DMS53 treated with DMSO at 0.1 percent for 48 hours (cell line): Measurements from ENCODE around the gene MAPK13.
"Not testable (repeated sequence)": the region's sequence is repeated elsewhere in the genome, so short reads cannot be mapped to it uniquely, and the experiment has no call there.

Source experiments
- DNase-seq: peaks from one replicate; lab custom pipeline; 2025; ENCODE audit not compliant: unreplicated experiment; lab: John Stamatoyannopoulos, UW

Gene MAPK13

DNA sequence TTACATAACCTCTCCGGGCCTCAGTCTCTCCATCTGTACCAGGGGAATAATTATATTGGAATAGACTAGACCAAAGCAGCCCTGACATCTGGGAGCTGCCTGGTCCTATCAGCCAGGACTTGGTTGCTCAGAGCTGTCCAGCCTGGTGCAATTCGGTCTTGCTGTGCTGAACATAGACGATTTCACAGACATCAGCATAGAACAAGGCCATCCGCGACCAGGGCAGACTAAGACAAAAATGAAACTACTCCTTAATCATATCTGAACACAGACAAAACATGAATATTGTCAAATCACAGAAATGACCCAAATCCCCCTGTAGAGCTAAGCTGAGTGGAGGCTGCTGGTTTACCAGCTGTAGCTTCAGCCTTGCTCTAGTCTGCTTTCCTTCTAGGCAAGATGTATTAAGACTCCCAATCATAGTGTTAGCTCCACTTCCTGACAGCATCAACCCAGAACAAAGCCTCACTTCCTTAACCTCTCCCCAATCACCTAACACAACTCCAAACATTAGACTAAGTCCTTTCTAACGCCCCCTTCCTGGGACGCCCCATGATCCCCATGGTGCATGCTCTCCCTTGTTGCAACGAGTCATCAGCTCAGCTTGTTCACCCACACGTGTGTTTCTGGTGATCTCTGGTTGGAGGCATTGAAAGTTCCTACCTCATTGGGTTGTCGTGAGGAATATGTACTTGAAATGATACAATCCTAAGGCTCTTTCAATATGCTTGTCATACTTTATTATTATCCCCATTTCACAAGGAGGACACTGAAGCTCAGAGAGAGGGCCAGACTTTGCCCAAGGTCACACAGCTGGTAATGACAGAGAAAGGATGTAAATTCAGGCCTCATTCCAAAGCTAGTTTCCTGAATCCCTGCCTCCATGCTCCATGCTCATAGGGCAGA, 3.5 kb upstream of the MAPK13 start:
- DNase-seq: no peak

GRCh38 chr6:36127462-36128016, 2.8 kb upstream of the MAPK13 start:
- DNase-seq: no peak

GRCh38 chr6:36128073-36128472, 2.2 kb upstream of the MAPK13 start:
- no peak for DNase-seq

- no peak for DNase-seq
These were observed 1.5 kb upstream of the MAPK13 start for GRCh38 chr6:36128793-36129192.

- DNase-seq: not testable (repeated sequence)
These were observed 979 bp upstream of the MAPK13 start for GRCh38 chr6:36129334-36129733.

GRCh38 chr6:36130667-36131510, 576 bp downstream of the MAPK13 start:
- DNase-seq: peak; percentile 13

- peak; percentile 70 for DNase-seq
These were observed 1.4 kb downstream of the MAPK13 start for GRCh38 chr6:36131511-36132245.

DNA sequence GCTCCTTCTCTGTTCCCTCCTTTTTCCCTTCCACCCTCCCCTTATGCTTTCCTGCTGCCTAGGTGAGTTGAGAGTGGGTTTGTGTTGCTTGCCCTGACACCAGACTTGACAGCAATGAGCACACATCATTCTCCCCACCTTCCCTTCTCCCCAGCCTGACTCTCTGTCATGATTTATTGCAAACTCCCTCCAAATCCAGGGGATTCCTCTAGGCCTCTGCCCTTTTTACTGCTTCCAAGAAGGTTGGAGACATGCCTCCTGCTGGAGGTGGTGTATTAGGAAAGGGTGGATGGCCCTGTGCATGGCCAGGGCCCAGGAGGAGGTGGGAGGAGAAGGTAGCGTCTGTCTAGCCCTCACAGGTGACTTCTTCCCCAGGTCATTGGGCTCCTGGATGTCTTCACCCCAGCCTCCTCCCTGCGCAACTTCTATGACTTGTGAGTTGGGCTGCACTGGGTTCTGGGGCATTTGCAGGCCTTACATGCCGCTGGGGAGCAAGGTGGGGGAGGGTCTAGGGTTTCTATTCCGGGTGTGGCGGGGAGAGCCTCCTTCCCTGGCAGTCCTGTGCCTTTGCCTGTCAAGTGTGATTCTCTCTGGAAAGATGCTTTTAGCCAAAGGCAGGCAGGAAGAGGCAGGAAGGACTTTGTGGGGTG, 2.1 kb downstream of the MAPK13 start:
- no peak for DNase-seq

GRCh38 chr6:36133148-36133547, 2.8 kb downstream of the MAPK13 start:
- DNase-seq: no peak

DNA sequence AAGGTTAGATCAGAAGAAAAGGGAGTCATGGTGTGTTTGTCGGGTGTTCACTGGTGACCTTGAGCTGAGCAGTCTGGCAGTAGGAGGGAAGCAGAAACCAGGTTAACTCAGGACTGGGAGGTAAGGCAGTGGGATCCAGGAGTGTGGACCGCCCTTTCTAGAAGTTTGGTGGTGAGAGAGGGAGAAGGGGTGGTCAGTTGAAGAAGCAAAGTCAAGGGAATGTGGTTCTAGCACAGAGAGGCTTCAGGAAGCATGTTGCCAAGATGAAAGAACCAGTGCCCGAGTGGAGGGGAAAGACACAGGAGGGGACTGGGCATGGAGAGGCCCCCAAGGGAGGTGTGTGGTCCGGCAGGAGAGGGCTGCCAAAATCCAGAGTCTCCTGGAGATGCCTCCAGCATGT, 3.6 kb downstream of the MAPK13 start:
- DNase-seq: no peak

GRCh38 chr6:36135053-36135731, 4.9 kb downstream of the MAPK13 start:
- no peak for DNase-seq

DNA sequence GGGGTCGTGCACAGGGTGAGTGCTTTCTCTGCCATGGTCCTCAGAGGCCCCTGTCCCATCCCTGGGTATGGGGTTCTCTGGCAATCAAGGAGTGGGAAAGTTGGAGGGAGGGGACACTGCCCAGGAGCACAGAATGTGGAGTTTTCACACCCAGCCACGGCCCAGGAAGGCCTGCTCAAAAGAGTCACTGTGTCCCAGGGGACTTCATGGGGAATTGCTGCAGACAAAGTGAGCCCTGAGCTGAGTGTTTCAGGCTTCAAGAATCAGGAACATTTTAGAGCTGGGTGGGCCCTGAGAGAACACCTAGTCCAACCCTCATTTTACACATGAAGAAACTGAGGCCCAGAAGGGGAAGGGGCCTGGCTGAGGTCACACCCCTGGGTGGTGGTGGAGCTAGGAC, 5.7 kb downstream of the MAPK13 start:
- DNase-seq: no peak

GRCh38 chr6:36136551-36136950, 6.2 kb downstream of the MAPK13 start:
- no peak for DNase-seq

GRCh38 chr6:36138667-36139066, 8.4 kb downstream of the MAPK13 start:
- DNase-seq: no peak

DNA sequence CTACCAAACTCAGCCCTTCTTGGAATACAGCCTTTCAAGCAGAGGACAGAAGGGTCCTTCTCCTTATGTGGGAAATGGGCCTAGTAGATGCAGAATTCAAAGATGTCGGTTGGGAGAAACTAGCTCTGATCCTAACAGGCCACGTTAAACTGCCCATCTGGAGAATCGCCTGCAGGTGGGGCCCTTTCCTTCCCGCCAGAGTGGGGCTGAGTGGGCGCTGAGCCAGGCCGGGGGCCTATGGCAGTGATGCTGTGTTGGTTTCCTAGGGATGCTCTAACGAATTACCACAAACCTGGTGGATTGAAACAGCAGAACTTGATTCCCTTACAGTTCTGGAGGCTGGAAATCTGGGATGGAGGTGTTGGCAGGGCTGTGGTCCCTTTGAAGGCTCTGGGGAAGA, 9.1 kb downstream of the MAPK13 start:
- no peak for DNase-seq

DNA sequence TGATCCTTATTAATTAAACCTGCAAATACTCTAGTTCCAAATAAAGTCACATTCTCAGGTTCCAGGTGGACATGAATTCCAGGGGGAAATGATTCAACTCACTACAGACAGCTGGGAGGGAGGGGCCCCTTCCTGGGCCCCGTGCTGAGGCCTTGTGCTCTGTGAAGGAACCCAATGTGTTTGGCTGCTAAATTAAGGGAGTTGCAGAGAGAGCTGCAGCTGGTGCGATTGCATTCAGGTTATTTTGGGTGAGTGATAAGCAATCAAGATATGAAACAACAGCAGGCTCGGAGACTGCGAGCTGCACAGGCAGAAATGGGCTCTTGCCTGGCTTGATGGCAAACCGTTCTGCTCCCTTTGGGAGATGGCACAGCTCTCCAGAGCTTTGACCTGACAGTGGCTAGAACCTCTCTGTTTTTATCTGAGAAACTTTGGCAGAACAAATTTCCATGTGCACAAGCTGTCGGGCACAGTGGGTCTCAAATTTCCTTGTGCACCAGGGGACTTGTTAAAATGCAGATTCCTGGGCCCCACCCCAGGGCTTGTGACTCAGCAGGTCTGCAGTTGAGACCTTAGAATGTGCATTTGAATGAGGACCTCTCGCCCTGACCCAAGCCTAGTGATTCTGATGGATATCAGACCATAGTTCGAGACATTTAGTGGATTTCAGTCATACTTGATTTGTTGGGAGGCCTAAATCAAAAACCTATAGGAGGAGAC, 9.8 kb downstream of the MAPK13 start:
- DNase-seq: no peak

DNA sequence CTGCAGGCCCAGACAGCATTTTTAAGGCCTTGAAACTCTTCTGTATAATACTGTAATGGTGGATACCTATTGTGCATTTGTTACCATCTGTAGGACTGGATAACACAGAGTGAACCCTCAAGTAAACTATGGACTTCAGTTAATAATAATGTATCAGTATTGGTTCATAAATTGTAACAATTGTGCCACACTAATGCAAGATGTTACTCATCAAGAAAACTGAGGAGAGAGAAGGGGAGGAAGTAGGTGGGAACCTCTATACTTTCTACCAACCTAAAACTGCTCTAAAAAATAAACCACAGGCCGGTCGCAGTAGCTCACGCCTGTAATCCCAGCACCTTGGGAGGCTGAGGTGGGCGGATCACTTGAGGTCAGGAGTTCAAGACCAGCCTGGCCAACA, 10.8 kb downstream of the MAPK13 start:
- DNase-seq: no peak

GRCh38 chr6:36141961-36142360, 11.6 kb downstream of the MAPK13 start:
- DNase-seq: no peak
